Measurements from ENCODE around the gene SEC22A.

The SEC22A gene

DNA sequence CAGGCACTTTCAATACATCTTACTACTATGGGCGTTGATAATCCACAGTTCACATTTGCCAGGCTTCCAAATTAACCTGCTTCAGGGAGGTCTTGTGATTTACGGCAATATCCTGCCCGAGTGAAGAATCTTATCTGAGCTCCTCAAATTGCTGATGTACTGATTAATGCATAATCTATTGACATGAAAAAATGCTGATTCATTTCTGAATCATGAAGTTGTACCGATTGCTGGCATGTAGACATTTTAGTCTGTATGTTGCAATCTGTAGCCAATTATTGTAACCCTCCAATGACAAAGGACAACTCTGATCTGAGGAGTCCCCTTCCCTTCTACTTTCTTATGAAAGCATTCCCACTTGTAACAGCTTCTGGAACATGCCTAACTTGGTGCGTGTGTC is 97.2 kb downstream of the SEC22A start:
- no peak overlapping the region for H2AFZ ChIP-seq (ENCODE audit: low read length)
- TF ChIP-seq EZH2phosphoT487 (IDR thresholded peaks at IDR 0.05; ENCODE audit: borderline replicate concordance), result no peak
- TF ChIP-seq, protein P1, sequence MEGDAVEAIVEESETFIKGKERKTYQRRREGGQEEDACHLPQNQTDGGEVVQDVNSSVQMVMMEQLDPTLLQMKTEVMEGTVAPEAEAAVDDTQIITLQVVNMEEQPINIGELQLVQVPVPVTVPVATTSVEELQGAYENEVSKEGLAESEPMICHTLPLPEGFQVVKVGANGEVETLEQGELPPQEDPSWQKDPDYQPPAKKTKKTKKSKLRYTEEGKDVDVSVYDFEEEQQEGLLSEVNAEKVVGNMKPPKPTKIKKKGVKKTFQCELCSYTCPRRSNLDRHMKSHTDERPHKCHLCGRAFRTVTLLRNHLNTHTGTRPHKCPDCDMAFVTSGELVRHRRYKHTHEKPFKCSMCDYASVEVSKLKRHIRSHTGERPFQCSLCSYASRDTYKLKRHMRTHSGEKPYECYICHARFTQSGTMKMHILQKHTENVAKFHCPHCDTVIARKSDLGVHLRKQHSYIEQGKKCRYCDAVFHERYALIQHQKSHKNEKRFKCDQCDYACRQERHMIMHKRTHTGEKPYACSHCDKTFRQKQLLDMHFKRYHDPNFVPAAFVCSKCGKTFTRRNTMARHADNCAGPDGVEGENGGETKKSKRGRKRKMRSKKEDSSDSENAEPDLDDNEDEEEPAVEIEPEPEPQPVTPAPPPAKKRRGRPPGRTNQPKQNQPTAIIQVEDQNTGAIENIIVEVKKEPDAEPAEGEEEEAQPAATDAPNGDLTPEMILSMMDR (conservative IDR thresholded peaks at IDR 0.05; ENCODE audit: low read length), result no peak
- no peak overlapping the region for H3K4me3 ChIP-seq (ENCODE audit: low read length, poor library complexity, severe bottlenecking)
- no peak overlapping the region for H3K9ac ChIP-seq (ENCODE audit: low read depth, low read length, poor library complexity, severe bottlenecking)
- H3K36me3 ChIP-seq (ENCODE audit: insufficient read depth, low read length), result no peaks in the 10 kb centered on the region
- no peaks in the 10 kb centered on the region for H3K79me2 ChIP-seq (ENCODE audit: insufficient read depth, low read length)
- H3K4me1 ChIP-seq (ENCODE audit: insufficient read depth, low read length, poor library complexity, severe bottlenecking), result no peaks in the 10 kb centered on the region
- no peaks in the 10 kb centered on the region for H3F3A ChIP-seq (ENCODE audit: low read depth)
- no peaks in the 10 kb centered on the region for H3K27me3 ChIP-seq (ENCODE audit: insufficient read depth, low read length, poor library complexity, severe bottlenecking)
- no peaks in the 10 kb centered on the region for H4K20me1 ChIP-seq (ENCODE audit: insufficient read depth, low read length, poor library complexity, severe bottlenecking)
- no peaks in the 10 kb centered on the region for H3K9me3 ChIP-seq (ENCODE audit: insufficient read depth, low read depth, low read length)
- no peak overlapping the region for H3K4me2 ChIP-seq (ENCODE audit: low read depth, low read length, poor library complexity, severe bottlenecking)
- H3K9me2 ChIP-seq (replicated peaks; ENCODE audit: low read depth, low read length), result no peaks in the 10 kb centered on the region

DNA sequence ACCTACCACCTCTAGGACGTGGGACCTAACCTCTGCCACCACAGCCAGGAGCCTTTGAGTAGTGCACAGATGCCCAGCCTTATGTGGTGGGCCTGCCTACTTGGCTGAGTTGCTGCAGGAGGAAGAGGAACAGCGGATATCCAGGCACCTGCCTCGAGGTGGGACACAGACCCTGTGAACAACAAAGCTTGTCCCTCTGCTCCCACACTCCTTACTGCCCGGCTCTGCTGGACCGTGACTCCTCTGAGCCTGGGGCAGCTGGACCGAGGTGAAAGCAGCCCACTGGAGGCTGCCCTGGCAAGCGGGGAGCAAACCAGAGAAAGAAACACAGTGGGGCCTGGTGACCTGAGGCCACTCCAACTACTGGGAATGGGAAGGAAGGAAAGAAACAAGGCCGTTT is 97.8 kb downstream of the SEC22A start:
- no peaks in the 10 kb centered on the region for H3K27me3 ChIP-seq (ENCODE audit: insufficient read depth, low read length, poor library complexity, severe bottlenecking)
- TF ChIP-seq EZH2phosphoT487 (IDR thresholded peaks at IDR 0.05; ENCODE audit: borderline replicate concordance), result no peak
- TF ChIP-seq, protein P1 (conservative IDR thresholded peaks at IDR 0.05; ENCODE audit: low read length), result no peak
- no peak overlapping the region for H2AFZ ChIP-seq (ENCODE audit: low read length)
- H3K9ac ChIP-seq (ENCODE audit: low read depth, low read length, poor library complexity, severe bottlenecking), result no peak overlapping the region
- H3K4me2 ChIP-seq (ENCODE audit: low read depth, low read length, poor library complexity, severe bottlenecking), result no peak overlapping the region
- H4K20me1 ChIP-seq (ENCODE audit: insufficient read depth, low read length, poor library complexity, severe bottlenecking), result no peaks in the 10 kb centered on the region
- H3K36me3 ChIP-seq (ENCODE audit: insufficient read depth, low read length), result no peaks in the 10 kb centered on the region
- H3K79me2 ChIP-seq (ENCODE audit: insufficient read depth, low read length), result no peaks in the 10 kb centered on the region
- no peaks in the 10 kb centered on the region for H3K9me2 ChIP-seq (replicated peaks; ENCODE audit: low read depth, low read length)
- H3F3A ChIP-seq (ENCODE audit: low read depth), result no peaks in the 10 kb centered on the region
- no peaks in the 10 kb centered on the region for H3K9me3 ChIP-seq (ENCODE audit: insufficient read depth, low read depth, low read length)
- H3K4me3 ChIP-seq (ENCODE audit: low read length, poor library complexity, severe bottlenecking), result no peak overlapping the region
- H3K4me1 ChIP-seq (ENCODE audit: insufficient read depth, low read length, poor library complexity, severe bottlenecking), result no peaks in the 10 kb centered on the region

DNA sequence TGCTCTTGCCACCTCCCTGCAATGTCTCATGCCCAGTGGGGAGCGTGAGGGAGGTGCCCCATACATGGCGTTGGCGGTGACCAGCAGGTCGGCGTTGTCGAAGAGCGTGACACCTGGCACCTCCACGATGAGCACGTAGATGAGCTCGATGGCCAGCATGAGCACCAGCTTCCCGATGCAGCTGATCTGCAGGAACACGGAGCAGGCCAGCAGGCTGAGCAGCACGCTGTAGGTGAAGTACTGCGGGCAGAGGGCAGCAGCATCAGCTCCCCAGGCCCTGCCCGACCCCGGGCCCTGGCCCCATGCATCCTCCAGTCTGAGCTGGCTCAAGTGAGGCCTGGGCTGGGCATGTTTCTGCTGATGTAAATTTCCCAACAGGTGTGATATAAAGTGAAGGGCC is 98.3 kb downstream of the SEC22A start:
- Histone ChIP-seq H3F3A (ENCODE audit: low read depth) (no peaks in the 10 kb centered on the region), H4K20me1 (ENCODE audit: insufficient read depth, low read length, poor library complexity, severe bottlenecking) (no peaks in the 10 kb centered on the region), H3K4me2 (ENCODE audit: low read depth, low read length, poor library complexity, severe bottlenecking) (no peak overlapping the region), H3K79me2 (ENCODE audit: insufficient read depth, low read length) (no peaks in the 10 kb centered on the region), H3K9ac (ENCODE audit: low read depth, low read length, poor library complexity, severe bottlenecking) (no peak overlapping the region), H3K27me3 (ENCODE audit: insufficient read depth, low read length, poor library complexity, severe bottlenecking) (no peaks in the 10 kb centered on the region), H3K4me1 (ENCODE audit: insufficient read depth, low read length, poor library complexity, severe bottlenecking) (no peaks in the 10 kb centered on the region), H3K4me3 (ENCODE audit: low read length, poor library complexity, severe bottlenecking) (no peak overlapping the region), H3K9me2 (replicated peaks; ENCODE audit: low read depth, low read length) (no peaks in the 10 kb centered on the region), H2AFZ (ENCODE audit: low read length) (no peak overlapping the region), H3K36me3 (ENCODE audit: insufficient read depth, low read length) (no peaks in the 10 kb centered on the region), H3K9me3 (ENCODE audit: insufficient read depth, low read depth, low read length) (no peaks in the 10 kb centered on the region)
- no peak for TF ChIP-seq EZH2phosphoT487 (IDR thresholded peaks at IDR 0.05; ENCODE audit: borderline replicate concordance)
- TF ChIP-seq, protein P1 (conservative IDR thresholded peaks at IDR 0.05; ENCODE audit: low read length), result no peak
